Neuronal stem cell (in vitro differentiated cells): Measurements from ENCODE around the gene PNPLA8.

Experiments used
- DNase-seq: peaks from one replicate; pipeline ENCODE4 v3.0.0-alpha.2; 2013; ENCODE audit warnings: low spot score
- H2AFZ ChIP-seq: one replicate; pipeline ENCODE4 v1.6.1; 2013; ENCODE audit warnings: mild to moderate bottlenecking, low read length, inconsistent platforms
- H2AK5ac ChIP-seq: 2 replicates; pipeline ENCODE4 v1.6.1; 2013; ENCODE audit warnings: low read depth, mild to moderate bottlenecking, inconsistent platforms, low read length, moderate library complexity, mixed read lengths
- H2BK120ac ChIP-seq: 2 replicates; pipeline ENCODE4 v1.6.1; 2013; ENCODE audit warnings: low read depth, mild to moderate bottlenecking, inconsistent platforms, low read length, moderate library complexity, mixed read lengths
- H2BK12ac ChIP-seq: one replicate; pipeline ENCODE4 v1.6.1; 2013; ENCODE audit warnings: low read length, inconsistent platforms
- H2BK15ac ChIP-seq: 2 replicates; pipeline ENCODE4 v1.6.1; 2013; ENCODE audit warnings: mild to moderate bottlenecking, low read length, inconsistent platforms, mixed read lengths
- H2BK5ac ChIP-seq: one replicate; pipeline ENCODE4 v1.6.1; 2013; ENCODE audit warnings: inconsistent platforms, mild to moderate bottlenecking, low read length, moderate library complexity
- H3K14ac ChIP-seq: one replicate; pipeline ENCODE4 v1.6.1; 2013; ENCODE audit warnings: low read length, inconsistent platforms
- H3K18ac ChIP-seq: 2 replicates; pipeline ENCODE4 v1.6.1; 2013; ENCODE audit warnings: low read length, inconsistent platforms
- H3K23ac ChIP-seq: 2 replicates; pipeline ENCODE4 v1.6.1; 2013; ENCODE audit warnings: low read depth, mild to moderate bottlenecking, mixed read lengths, low read length, inconsistent platforms; ENCODE audit not compliant: poor library complexity
- H3K27ac ChIP-seq: replicated peaks from 3 replicates; pipeline ENCODE4 v1.5.1; 2013; ENCODE audit warnings: low read length, inconsistent platforms
- H3K27me3 ChIP-seq, 3 experiments: 2 replicates each; pipeline ENCODE4 v1.6.1; 2013; ENCODE audit warnings: low read length in 3 of 3, mild to moderate bottlenecking in 2 of 3, inconsistent platforms in 1 of 3, low read depth in 1 of 3, mixed read lengths in 1 of 3, moderate library complexity in 1 of 3; ENCODE audit not compliant: control insufficient read depth in 3 of 3, insufficient read depth in 3 of 3
- H3K36me3 ChIP-seq, 2 donors: replicated peaks in 1 of 2; 2 replicates each; pipeline ENCODE4 v1.6.1; 2013; ENCODE audit warnings: low read length in 2 of 2; ENCODE audit not compliant: control insufficient read depth in 2 of 2, insufficient read depth in 2 of 2
- H3K4ac ChIP-seq: 2 replicates; pipeline ENCODE4 v1.6.1; 2013; ENCODE audit warnings: inconsistent platforms, mild to moderate bottlenecking, low read length, moderate library complexity
- H3K4me1 ChIP-seq, 2 donors: 1 replicate in 1 of 2; 2 replicates in 1 of 2; pipeline ENCODE4 v1.6.1; 2013; ENCODE audit warnings: low read length in 2 of 2, low read depth in 1 of 2; ENCODE audit not compliant: control insufficient read depth in 2 of 2, insufficient read depth in 1 of 2
- H3K4me2 ChIP-seq: one replicate; pipeline ENCODE4 v1.6.1; 2013; ENCODE audit warnings: mild to moderate bottlenecking, low read length, inconsistent platforms; ENCODE audit not compliant: insufficient read depth, poor library complexity, severe bottlenecking
- H3K4me3 ChIP-seq, 2 donors: 2 replicates each; pipeline ENCODE4 v1.5.1; 2013; ENCODE audit warnings: low read length in 2 of 2, mild to moderate bottlenecking in 2 of 2, inconsistent platforms in 1 of 2, moderate library complexity in 1 of 2
- H3K79me1 ChIP-seq: one replicate; pipeline ENCODE4 v1.6.1; 2013; ENCODE audit warnings: low read depth, mild to moderate bottlenecking, inconsistent platforms, low read length, moderate library complexity
- H3K9ac ChIP-seq: one replicate; pipeline ENCODE4 v1.6.1; 2013; ENCODE audit warnings: mild to moderate bottlenecking, low read depth, low read length, inconsistent platforms; ENCODE audit not compliant: poor library complexity
- H3K9me3 ChIP-seq, 2 donors: replicated peaks in 1 of 2; 2 replicates each; pipeline versions ENCODE3 to v1.6.1; 2013; ENCODE audit warnings: low read length in 2 of 2, mild to moderate bottlenecking in 2 of 2, inconsistent platforms in 1 of 2, low read depth in 1 of 2, mixed read lengths in 1 of 2, moderate library complexity in 1 of 2; ENCODE audit not compliant: control insufficient read depth in 2 of 2, insufficient read depth in 1 of 2
- H4K8ac ChIP-seq: one replicate; pipeline ENCODE4 v1.6.1; 2013; ENCODE audit warnings: low read depth, mild to moderate bottlenecking, inconsistent platforms, low read length, moderate library complexity
- H4K91ac ChIP-seq: one replicate; pipeline ENCODE4 v1.6.1; 2013; ENCODE audit warnings: low read length, low read depth, mild to moderate bottlenecking, inconsistent platforms; ENCODE audit not compliant: poor library complexity
- WGBS, 2 donors: extraction: QIAGEN DNeasy Blood & Tissue Kit; methylation state at CpG; one replicate each; pipeline ENCODE4 v1.1.7; 2013; ENCODE audit warnings: missing lambda C conversion rate in 2 of 2, mixed read lengths in 1 of 2; ENCODE audit not compliant: insufficient read length in 2 of 2, insufficient replicate concordance in 1 of 2; ENCODE audit errors: extremely low coverage in 2 of 2; 5-methylcytosine and 5-hydroxymethylcytosine counted together

Gene PNPLA8

GRCh38 chr7:108434010-108434409, 91.9 kb downstream of the PNPLA8 start:
- no peak overlapping the region for H2BK120ac ChIP-seq
- WGBS, 2 donors, result no CpG with 5 or more reads among the region's 2 CpGs
- H3K4me1 ChIP-seq, result peaks cover 6 to 7% of the 10 kb centered on the region in 2 donors
- DNase-seq, result no peak
- H4K91ac ChIP-seq, result no peak overlapping the region
- no peak overlapping the region for H3K14ac ChIP-seq
- H3K9me3 ChIP-seq, result peaks cover 0 to 4% of the 10 kb centered on the region in 2 donors
- peak overlapping the region; percentile 24 for H3K27ac ChIP-seq
- H2AK5ac ChIP-seq, result no peak overlapping the region
- H3K9ac ChIP-seq, result no peak overlapping the region
- H3K79me1 ChIP-seq, result no peaks in the 10 kb centered on the region
- no peaks in the 10 kb centered on the region for H3K36me3 ChIP-seq
- no peak overlapping the region for H2AFZ ChIP-seq
- H3K4ac ChIP-seq, result no peak overlapping the region
- H3K27me3 ChIP-seq, result no peaks in the 10 kb centered on the region
- H2BK15ac ChIP-seq, result no peak overlapping the region
- no peak overlapping the region for H3K18ac ChIP-seq
- no peak overlapping the region for H2BK12ac ChIP-seq
- H3K23ac ChIP-seq, result no peak overlapping the region
- no peak overlapping the region for H3K4me3 ChIP-seq
- H2BK5ac ChIP-seq, result no peak overlapping the region
- no peak overlapping the region for H3K4me2 ChIP-seq
- H4K8ac ChIP-seq, result no peak overlapping the region

DNA sequence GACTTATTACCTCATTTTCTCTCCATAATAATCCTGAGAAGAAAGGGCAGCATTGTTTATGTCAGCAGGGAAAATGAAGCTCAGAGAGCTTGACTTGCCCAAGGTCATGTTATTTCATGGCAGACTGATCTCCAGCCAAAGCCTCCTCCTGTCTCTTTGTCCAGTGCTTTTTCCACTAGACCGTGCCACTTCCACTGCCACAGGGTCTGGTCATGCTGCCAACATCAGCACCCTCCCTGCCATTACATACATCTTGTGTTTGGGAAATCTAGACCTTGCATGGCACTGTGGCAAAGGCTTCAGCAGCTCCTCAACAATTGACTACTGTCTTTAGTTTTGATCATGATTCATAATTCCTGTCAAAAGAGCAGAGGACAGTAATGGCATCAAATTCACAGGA, 94.8 kb downstream of the PNPLA8 start:
- no peaks in the 10 kb centered on the region for H3K27me3 ChIP-seq
- H4K91ac ChIP-seq, result no peak overlapping the region
- H2BK12ac ChIP-seq, result no peak overlapping the region
- H3K18ac ChIP-seq, result no peak overlapping the region
- no peak overlapping the region for H3K23ac ChIP-seq
- H3K27ac ChIP-seq, result no peak overlapping the region
- H2BK5ac ChIP-seq, result no peak overlapping the region
- no peak overlapping the region for H2BK120ac ChIP-seq
- no peak overlapping the region for H3K14ac ChIP-seq
- peaks cover 12 to 16% of the 10 kb centered on the region in 2 donors for H3K4me1 ChIP-seq
- WGBS, 2 donors, result no CpG with 5 or more reads among the region's 1 CpG
- no peak overlapping the region for H2AK5ac ChIP-seq
- no peak overlapping the region for H2AFZ ChIP-seq
- no peak for DNase-seq
- no peak overlapping the region for H4K8ac ChIP-seq
- no peak overlapping the region for H3K4me2 ChIP-seq
- H3K9ac ChIP-seq, result no peak overlapping the region
- H2BK15ac ChIP-seq, result no peak overlapping the region
- no peaks in the 10 kb centered on the region for H3K36me3 ChIP-seq
- H3K79me1 ChIP-seq, result no peaks in the 10 kb centered on the region
- H3K9me3 ChIP-seq, result peaks cover 0 to 4% of the 10 kb centered on the region in 2 donors
- no peak overlapping the region for H3K4ac ChIP-seq
- no peak overlapping the region for H3K4me3 ChIP-seq

GRCh38 chr7:108430664-108431063, 95.3 kb downstream of the PNPLA8 start:
- H3K23ac ChIP-seq, result no peak overlapping the region
- no peaks in the 10 kb centered on the region for H3K79me1 ChIP-seq
- H3K9ac ChIP-seq, result no peak overlapping the region
- H2AFZ ChIP-seq, result no peak overlapping the region
- no peak overlapping the region for H3K14ac ChIP-seq
- H4K91ac ChIP-seq, result no peak overlapping the region
- no peak overlapping the region for H3K4me3 ChIP-seq
- H3K18ac ChIP-seq, result no peak overlapping the region
- no peak overlapping the region for H3K4me2 ChIP-seq
- peaks cover 12 to 16% of the 10 kb centered on the region in 2 donors for H3K4me1 ChIP-seq
- no peak overlapping the region for H2BK15ac ChIP-seq
- no peak overlapping the region for H3K27ac ChIP-seq
- H4K8ac ChIP-seq, result no peak overlapping the region
- no peak overlapping the region for H2AK5ac ChIP-seq
- no CpG with 5 or more reads among the region's 1 CpG for WGBS, 2 donors
- H3K4ac ChIP-seq, result no peak overlapping the region
- H3K9me3 ChIP-seq, result peaks cover 0 to 4% of the 10 kb centered on the region in 2 donors
- no peak overlapping the region for H2BK5ac ChIP-seq
- DNase-seq, result no peak
- H2BK120ac ChIP-seq, result no peak overlapping the region
- H3K27me3 ChIP-seq, result no peaks in the 10 kb centered on the region
- H3K36me3 ChIP-seq, result no peaks in the 10 kb centered on the region
- no peak overlapping the region for H2BK12ac ChIP-seq

GRCh38 chr7:108427766-108428165, 98.2 kb downstream of the PNPLA8 start:
- Histone ChIP-seq H3K4me1 (peaks cover 10 to 14% of the 10 kb centered on the region in 2 donors), H3K27me3 (no peaks in the 10 kb centered on the region), H3K4ac (no peak overlapping the region), H3K9ac (no peak overlapping the region), H3K79me1 (no peaks in the 10 kb centered on the region), H3K18ac (no peak overlapping the region), H2BK12ac (no peak overlapping the region), H3K4me3 (no peak overlapping the region), H2AK5ac (no peak overlapping the region), H3K9me3 (no peaks in the 10 kb centered on the region), H4K8ac (no peak overlapping the region), H2AFZ (no peak overlapping the region), H3K36me3 (no peaks in the 10 kb centered on the region), H3K14ac (no peak overlapping the region), H4K91ac (no peak overlapping the region), H3K27ac (no peak overlapping the region), H2BK120ac (no peak overlapping the region), H3K23ac (no peak overlapping the region), H2BK5ac (no peak overlapping the region), H3K4me2 (no peak overlapping the region), H2BK15ac (no peak overlapping the region)
- DNase-seq, result no peak
- no CpG with 5 or more reads among the region's 1 CpG for WGBS, 2 donors
